Glomerular visceral epithelial cell (primary cell): ENCODE results near the gene UBE2J1.
A peak's percentile ranks its signal among the peaks of the same experiment; 100 is the strongest.

ENCODE experiments used
- DNase-seq: peaks from one replicate; pipeline ENCODE4 v3.0.0-alpha.2; 2016; ENCODE audit errors: extremely low spot score

Gene UBE2J1

DNA sequence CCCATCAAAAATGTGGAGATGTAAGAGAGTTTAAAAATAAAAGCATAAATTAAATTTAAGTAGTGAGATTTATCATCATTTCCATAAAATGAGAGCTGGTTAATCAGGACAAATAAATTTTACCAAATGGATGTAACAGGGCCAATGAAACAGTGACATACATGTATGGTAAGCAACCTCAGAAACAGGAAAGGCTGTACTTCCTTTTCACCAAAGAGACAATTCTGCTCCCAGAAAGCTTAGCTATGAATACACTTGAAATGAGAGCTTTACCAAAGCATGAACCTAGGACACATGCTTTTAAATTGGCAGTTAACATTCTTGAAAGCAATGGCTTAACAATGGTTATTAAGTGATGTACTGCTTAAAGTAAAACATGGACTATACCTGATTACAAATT is 12.1 kb upstream of the UBE2J1 start:
- no peak for DNase-seq

DNA sequence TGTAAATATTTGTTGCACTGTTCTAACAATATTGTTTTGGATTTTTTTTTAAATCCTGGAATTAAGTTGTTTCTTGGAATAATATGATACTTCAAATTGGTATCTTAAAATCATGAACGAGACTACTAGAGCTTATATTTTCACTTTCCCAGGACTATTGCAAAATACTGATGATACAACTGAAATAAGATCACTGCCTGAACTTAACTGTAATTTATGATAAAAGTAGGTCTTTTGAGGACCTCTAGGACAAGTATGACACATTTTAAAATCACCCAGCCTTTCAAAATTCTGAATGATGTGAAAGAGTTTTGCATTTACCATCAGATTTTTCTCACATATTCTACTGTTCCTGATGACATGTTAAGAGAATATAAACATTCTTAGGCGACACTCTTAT is 8.6 kb upstream of the UBE2J1 start:
- no peak for DNase-seq

DNA sequence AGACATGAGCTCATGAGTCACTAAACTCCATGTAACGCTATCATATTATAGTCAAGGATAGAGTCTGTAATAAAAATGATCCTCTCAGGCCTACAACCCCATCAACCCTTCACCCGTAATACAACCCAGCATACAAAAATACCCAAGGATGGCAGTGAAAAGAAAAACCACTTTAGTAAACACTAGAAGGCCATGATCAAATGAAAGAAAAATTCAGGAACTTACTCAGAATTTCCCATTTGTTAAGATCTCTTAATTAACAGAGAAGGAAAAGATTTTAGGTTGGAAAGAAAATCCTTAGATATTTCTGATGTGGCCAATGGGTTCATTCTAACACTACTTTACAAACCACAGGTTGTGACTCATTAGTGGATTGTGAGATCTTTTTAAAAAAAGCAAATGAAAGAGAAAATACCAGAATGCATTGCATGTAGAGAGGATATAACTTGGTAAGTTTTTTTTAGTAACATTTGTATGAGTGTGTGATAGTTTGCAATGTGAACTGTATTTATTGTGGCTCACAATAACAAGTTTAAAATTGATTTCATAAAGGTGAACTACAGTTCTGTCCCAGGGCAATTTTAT is 8.0 kb upstream of the UBE2J1 start:
- no peak for DNase-seq

DNA sequence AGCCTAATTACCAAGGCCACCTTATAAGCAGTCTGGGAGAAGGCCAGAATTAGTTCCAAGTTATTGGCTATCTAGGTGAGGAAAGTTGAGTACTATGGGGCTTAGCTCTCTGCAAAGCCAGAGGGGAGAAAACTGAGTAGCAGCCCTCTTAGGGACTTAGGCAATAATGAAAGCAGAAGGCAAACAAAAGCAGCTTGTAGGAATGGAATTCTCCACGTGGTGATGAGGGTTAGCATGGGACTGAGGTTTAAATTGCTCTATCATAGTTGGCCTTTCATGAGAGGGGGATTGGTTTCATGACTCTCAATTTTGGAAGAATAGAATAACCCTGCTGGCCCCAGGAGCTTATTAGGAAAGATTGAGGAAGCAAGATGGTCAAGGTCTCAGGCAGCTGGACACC is 7.0 kb upstream of the UBE2J1 start:
- no peak for DNase-seq

DNA sequence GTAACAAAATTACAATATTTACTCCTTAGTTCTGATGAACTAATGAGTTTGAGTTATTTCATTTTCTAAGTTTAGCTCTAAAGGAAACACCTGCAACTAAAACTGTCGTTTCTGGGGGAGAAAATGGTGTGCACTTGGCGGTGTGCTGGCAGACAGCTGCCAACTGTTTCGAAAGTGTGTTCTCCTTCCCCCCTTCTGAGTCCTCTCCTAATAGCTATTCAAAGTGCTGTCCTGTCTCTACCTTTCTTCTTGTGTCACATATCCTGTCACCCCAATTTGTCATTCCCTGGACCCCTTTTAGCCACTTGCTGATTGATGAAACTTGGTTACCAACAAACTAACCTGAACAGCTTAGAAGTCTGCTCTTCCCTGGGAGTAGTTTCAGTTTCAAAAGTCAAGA is 4.9 kb upstream of the UBE2J1 start:
- DNase-seq, result no peak

DNA sequence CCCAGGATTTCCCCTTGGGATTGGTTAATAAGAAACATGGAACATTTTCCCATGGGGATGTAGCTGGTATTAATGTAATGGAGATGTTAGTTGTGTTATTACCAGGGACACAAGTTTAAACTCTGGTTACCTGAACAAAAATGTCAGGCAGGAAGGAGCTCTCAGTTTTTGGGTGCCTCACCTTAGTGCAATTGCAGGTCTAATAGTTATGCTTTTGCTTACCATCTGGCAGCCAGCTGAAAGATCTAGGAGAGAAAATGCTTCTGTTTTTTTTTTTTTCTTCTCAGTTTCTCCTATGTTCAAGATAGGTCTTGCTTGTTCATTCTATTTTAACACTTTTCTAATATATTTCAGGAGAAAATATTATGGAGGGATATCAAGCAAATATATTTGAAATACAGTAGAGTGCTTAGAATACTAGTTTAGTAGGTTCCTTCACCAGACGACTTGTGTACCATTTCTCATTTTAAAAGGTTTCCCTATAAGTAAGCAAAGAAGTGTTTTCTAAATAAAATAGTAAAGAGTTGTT is 4.2 kb upstream of the UBE2J1 start:
- DNase-seq, result no peak

DNA sequence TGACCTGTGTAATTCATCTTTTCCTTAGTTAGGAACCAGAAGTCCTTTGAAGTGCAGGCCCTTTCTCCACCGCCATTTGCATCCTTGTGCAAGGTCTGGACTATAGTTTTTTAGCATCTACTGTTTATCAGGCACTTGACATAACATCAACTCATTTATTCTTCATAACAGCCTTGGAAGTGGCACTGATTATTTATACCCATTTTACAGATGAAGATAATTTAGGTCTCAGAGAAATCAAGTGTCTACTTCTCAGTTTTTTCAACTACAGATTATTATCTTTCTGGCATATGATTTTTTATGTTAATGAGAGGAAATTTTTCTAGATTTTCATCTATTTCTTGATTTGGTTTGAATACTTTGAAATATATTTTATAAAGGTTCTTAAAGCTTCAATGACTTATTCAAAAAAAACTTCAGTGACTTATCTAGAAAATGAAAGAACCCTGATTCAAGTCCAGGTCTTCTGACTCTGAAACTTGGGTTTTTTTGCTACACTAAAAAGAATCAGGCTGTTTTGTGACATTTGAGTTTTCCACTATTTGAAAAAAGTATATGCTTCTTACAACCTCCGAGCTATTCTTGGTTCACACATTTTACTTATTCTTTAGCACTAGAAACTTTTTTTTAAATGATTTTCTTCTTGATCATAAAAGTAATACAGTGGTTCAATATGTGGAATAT is 3.1 kb upstream of the UBE2J1 start:
- DNase-seq, result no peak

DNA sequence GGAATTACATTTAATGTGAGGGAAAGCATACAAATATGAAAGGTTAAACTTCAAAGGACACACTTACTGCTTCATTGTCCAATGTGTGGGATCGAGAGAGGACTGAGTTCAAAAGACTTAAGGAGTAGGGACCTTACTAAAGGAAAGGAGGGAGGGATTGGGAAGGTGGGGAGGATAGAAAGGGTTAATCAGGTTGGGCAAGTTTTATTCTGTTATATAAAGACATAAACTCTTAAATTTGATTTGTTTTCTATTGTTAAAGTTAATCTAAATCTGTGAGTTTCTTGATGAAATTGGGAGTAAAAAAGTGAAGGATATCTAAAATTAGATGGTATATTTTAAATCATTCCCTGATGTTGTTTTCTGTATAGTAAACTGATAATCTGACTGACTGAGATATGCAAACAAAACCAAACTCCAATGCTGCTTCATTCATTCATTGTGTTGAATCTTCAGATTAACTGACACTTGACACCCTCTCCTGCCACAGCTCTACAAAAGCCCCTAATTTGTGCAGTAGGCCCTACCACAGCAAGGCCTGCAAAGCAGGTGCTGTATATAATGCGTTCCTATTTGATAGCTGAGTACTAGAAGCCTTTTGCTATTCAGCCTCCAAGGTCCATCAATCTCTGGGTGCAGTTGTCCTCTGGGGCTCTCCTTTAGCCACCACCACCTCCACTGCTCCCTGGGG is 1.3 kb upstream of the UBE2J1 start:
- DNase-seq, result no peak

DNA sequence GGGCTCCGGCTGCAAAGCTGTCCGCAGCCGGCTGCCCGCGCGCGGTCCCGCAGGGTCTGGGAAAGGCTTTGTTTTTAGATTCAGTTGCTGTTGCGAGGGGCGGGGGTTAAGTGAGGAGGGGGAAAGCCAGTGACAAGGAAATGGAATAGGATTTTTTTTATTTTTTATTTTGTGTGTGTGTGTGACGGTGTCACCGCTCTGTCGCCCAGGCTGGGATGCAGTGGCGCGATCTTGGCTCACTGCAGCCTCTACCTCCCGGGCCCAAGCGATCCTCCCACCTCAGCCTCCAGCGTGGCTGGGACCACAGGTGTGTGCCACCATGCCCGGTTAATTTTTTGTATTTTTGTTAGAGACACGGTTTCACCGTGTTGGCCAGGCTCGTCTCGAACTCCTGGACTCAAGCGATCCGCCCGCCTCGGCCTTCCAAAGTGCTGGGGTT is 615 bp upstream of the UBE2J1 start:
- no peak for DNase-seq

DNA sequence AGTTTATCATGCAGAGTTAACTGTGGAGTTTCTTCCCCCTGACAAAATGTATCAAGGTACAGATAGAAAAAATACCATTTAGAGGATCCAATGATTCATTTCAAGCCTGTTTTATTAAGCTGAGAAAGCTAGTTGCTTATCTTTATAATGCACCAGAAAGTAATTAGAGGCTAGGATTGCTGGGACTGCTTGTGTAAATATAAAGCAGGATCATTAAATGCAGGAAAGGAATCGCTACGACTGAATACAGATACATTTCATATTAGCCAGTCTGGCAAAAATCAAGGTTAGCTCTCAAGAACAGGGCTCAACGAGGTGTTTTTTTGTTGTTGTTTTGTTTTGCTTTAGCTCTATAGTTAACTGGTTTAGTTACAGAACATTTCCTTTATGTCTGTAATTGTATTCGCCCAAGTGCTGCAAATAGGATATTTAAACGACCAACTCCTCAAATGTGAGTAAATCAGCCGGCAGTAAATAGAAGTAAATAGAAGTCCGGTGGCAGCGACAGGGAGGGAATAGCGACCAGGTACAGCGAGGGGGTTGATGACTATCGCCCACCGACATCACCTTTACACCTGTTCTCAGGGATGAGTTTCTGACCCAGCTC is 748 bp downstream of the UBE2J1 start:
- no peak for DNase-seq

DNA sequence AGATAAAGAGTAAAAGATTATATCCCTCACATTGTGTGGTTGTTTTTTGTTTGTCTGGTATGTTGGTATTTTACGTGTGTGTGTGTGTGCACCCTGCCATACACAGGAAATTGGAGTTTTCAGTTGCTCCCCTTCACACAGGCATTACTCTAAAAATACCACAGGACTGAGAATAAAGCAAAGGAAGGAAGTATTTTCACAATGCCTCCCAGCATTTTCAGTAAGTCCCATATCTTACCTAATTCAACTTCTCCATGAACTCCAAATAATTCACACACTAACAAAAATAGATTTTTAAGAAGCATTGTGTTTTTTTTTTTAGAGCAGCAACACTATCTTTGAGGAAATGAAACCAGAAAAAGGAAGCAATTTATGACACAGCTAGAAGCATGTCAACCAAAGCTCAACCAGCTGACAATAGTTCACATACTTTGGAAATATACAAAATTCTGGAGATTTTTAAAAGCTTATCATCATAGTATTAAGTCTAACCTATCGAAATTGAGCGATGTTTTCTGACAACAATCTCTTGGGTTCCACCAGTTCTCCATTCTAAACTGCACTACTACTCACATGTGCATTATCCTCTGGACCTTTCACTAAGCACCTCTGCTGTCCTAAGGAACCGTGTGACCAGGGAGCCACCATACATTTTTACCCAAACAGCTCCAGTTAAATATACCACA is 2.1 kb downstream of the UBE2J1 start:
- DNase-seq, result no peak

DNA sequence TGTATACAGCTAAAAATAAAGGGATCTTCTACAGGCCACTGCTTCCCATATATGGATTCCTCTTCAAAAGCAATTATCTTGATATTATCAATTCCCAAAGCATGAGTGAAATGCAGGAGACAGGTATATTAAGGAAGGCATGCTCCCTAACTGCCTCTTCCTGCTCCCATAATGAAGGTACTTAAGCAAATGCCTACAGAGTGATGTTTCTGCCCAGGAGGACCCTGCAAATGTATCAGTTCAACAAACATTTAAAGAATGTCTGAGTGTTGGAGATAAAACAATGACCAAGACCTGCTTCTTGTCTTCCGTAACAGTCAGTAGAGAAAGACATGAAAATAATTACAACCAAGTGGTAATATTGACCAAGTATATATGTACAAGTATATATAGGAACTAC is 4.2 kb downstream of the UBE2J1 start:
- peak; percentile 37 for DNase-seq

DNA sequence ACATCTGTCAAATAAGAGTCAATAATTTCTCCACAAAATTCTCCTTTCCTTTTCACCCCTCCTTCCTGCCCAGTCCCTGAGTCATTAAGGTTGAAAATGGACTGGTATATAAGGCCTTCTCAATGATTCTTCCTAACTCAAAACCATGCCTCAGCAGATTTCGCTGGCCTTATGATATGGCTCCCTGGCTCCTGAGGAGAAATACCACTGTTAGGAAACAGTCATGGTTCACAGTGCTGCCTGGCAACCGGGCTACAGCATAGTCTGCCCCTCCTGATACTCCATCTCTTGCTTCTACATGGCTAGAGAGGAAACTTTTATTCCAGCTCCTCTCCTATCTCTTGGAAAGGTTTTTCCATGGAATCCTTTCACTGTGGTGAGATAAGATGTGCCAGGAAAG is 4.7 kb downstream of the UBE2J1 start:
- peak; percentile 55 for DNase-seq

DNA sequence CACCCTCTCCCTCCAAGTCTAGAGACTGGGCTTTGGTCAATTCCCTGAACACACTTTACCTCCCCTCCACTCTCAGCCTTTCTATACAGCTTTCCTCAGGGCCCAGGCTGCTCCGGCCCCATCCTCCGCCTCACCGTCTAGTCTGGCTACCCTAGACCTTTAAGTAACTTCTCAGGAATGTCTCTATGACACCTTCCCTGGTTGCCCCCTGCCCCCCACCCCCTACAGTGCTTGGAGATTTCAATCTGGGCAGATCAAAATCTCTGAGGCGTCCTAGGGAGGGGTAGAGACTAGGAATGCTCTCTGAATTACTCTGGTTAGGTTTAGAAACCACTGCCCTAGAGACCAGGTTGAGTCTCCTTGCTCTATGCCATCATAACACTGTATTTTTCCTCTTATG is 6.1 kb downstream of the UBE2J1 start:
- DNase-seq, result peak; percentile 75

DNA sequence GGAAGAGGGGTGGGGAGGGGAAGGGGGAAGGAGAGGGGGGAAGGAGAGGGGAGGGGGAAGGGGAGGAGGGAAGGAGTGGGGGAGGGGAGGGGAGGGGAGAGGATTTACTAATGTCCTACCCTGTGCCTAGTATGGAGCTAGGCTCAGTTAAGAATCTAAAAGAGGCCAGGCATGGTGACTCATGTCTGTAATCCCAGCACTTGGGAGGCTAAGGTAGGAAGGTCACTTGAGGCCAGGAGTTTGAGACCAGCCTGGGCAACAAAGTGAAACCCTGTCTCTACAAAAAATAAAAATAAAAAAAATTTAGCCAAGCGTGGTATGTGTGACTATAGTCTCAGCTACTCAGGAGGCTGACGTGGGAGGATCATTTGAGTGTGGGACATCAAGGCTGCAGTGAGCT is 13.0 kb downstream of the UBE2J1 start:
- no peak for DNase-seq

DNA sequence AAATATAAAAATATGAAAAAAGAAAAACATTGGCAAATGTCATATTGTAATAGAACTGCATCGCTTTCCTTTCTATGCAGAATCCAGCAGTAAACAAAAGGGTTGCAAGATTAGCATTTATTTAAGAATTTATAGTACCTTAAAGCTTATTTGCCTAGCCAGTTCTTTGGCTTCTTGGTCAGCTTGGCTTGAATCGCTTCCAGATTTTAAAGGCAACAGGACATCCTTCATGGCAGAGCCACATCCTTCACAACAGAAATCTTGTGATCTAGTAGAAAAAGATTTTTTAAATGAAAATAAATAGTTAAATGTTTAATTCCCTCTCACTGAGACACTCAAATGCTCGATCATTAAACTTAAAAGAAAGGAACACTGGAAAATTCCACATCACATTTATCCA is 17.4 kb downstream of the UBE2J1 start:
- DNase-seq, result no peak

DNA sequence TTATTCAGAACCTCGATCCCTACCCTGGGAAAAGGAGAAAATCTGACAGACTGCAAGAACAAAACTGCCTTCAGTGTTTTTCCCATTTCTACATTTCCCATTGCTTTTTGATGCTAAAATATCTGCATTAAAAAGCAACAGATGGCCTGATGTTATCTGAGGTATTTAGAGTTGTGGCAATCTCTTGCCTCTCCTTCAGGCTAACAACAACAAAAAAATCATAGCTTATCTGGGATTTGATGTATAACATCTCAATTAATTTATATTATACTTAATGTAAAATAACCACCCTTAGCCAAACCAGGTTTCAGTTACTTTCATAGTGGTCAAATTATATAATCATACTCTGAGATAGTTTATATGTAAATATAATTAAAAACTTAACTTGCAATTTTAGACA is 21.6 kb downstream of the UBE2J1 start:
- DNase-seq, result no peak

DNA sequence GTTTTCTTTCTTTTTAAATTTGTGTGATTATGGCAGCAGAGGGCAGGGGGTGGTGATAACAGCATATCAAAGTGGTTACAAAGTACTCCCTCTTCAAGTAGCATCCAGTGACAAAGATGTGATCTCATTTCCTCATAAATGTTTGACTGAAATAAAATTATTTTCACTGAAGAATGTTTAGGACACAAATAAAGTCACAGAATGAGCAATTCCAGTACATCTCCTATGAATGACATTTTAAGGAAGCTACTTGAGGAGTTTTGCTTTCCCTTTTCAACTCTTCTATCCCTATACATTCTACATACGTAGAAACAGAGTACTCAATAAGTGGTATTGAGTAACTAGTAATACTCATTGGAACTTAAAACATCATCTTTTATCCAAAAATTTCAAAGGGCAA is 23.5 kb downstream of the UBE2J1 start:
- DNase-seq, result no peak

DNA sequence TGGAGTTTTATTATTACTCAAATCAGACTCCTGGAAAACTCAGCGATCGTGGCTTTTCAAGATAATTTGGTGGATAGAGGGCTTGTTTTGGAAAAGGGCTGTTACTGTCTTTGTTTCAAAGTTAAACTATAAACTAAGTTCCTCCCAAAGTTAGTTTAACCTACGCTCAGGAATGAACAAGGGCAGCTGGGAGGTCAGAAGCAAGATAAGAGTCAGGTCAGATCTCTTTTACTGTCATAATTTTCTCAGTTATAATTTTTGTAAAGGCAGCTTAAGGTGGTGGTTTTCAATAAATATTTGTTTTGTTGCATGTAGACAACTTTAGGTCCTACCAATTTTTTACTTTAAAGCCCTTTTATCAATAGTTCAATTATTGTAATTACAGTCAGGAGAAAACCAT is 28.2 kb downstream of the UBE2J1 start:
- no peak for DNase-seq

DNA sequence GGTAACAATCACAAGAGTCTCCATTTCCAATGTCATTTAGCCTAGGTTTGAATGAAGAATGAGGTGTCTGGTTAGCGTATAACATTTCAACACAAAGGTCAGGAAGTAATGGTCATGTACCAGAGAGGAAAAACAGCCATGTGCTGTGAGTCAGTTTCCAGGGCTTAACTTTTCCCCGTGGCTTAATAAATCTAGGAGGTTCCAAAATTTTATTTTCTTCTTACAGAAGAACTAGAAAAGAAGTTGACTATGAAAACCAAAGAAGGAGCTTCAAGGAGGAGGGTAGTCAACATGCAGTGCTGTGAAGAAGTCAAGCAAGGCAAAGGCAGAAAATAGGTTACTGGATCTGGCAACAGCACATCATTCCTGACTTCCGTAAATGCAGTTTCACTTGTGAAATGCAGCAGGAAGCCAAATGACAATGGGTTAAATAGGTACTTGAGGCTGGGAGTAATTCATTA is 29.0 kb downstream of the UBE2J1 start:
- DNase-seq, result no peak

DNA sequence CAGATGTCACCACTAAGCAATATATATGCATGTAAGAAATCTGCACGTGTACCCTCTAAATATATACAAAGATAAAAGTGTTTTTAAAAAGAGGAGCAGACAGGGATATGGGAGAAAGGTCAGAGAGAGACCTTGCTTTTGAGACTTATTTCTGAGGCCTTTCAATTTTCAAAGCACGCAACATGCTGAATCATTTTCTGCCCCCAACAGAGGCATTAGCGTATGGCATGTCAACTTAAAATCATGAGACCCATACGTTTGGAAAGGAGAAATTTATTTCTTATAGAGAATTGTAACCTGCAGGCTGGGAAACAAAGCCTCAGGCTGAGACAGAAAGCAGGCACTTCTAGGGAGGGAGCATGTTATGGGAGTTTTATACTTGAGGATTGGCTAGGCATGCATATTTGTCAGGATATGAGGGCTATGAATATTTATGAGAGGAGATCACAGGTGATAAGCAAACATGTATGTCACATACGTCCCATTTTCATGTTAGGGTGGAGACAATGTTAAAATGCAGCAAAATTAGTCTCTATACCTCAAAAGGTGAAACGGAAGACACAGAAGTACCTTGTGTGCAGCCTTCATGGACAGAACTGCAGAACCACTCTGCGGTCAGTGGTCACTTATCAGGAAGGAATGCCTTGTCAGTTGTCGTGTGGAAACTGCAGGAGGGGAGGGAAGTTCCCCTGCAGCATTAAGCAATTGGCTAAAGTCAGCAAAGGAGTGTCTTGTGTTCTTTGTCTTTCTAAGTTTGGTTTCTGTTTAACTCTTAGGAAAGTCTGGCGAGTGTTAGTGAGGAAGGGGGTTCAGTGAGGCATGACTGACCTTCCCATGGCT is 31.2 kb downstream of the UBE2J1 start:
- DNase-seq, result peak; percentile 78
